Mesodermal cell (in vitro differentiated cells): ENCODE data around the gene BAG5.

Source experiments
- H3K27ac ChIP-seq: 2 replicates; pipeline ENCODE4 v1.7.0; 2013; ENCODE audit warnings: mild to moderate bottlenecking, low read depth, low read length, moderate library complexity; ENCODE audit not compliant: severe bottlenecking
- H3K36me3 ChIP-seq: 2 replicates; pipeline ENCODE4 v1.7.1; 2013; ENCODE audit warnings: mild to moderate bottlenecking, low read length, moderate library complexity; ENCODE audit not compliant: control insufficient read depth, insufficient read depth
- H3K4me1 ChIP-seq: one replicate; pipeline ENCODE4 v1.7.1; 2013; ENCODE audit warnings: mild to moderate bottlenecking, low read length; ENCODE audit not compliant: insufficient read depth, control insufficient read depth, poor library complexity, severe bottlenecking
- H3K4me3 ChIP-seq: 2 replicates; pipeline ENCODE4 v1.7.0; 2013; ENCODE audit warnings: low read length, control low read depth, mild to moderate bottlenecking; ENCODE audit not compliant: insufficient read depth, poor library complexity, severe bottlenecking; ENCODE audit errors: extremely low read depth
- H3K9me3 ChIP-seq: 2 replicates; pipeline ENCODE4 v1.7.1; 2013; ENCODE audit warnings: mild to moderate bottlenecking, low read length, moderate library complexity; ENCODE audit not compliant: control insufficient read depth
- WGBS, 2 experiments: methylation state at CpG; one replicate each; pipeline ENCODE4 v1.1.5; 2013; ENCODE audit warnings: missing lambda C conversion rate in 2 of 2; ENCODE audit not compliant: insufficient coverage in 2 of 2; 5-methylcytosine and 5-hydroxymethylcytosine counted together

The BAG5 gene

GRCh38 chr14:103545915-103546651 is 16.4 kb downstream of the BAG5 start:
- no peak overlapping the region for H3K27ac ChIP-seq
- 88 to 90% methylated on average over 21 to 27 of the region's 27 CpGs for WGBS, 2 experiments
- no peak overlapping the region for H3K4me3 ChIP-seq
- H3K4me1 ChIP-seq = peaks cover 19% of the 10 kb centered on the region
- no peaks in the 10 kb centered on the region for H3K36me3 ChIP-seq
- H3K9me3 ChIP-seq = no peaks in the 10 kb centered on the region

GRCh38 chr14:103545219-103545914 is 17.1 kb downstream of the BAG5 start:
- Histone ChIP-seq H3K27ac (no peak overlapping the region), H3K36me3 (no peaks in the 10 kb centered on the region), H3K4me1 (peaks cover 26% of the 10 kb centered on the region), H3K4me3 (no peak overlapping the region), H3K9me3 (no peaks in the 10 kb centered on the region)
- WGBS, 2 experiments = 85 to 91% methylated on average over 24 to 25 of the region's 29 CpGs

- H3K36me3 ChIP-seq = no peaks in the 10 kb centered on the region
- WGBS, 2 experiments = 89% methylated on average over 32 to 34 of the region's 35 CpGs
- H3K9me3 ChIP-seq = no peaks in the 10 kb centered on the region
- no peak overlapping the region for H3K4me3 ChIP-seq
- H3K4me1 ChIP-seq = peaks cover 31% of the 10 kb centered on the region
- no peak overlapping the region for H3K27ac ChIP-seq
Measured at GRCh38 chr14:103544388-103545218, 17.9 kb downstream of the BAG5 start.

- no peak overlapping the region for H3K4me3 ChIP-seq
- H3K4me1 ChIP-seq = peaks cover 31% of the 10 kb centered on the region
- H3K27ac ChIP-seq = peak overlapping the region; percentile 79
- H3K9me3 ChIP-seq = no peaks in the 10 kb centered on the region
- H3K36me3 ChIP-seq = no peaks in the 10 kb centered on the region
- 86 to 92% methylated on average over 14 of the region's 19 CpGs for WGBS, 2 experiments
Measured at GRCh38 chr14:103543721-103544387, 18.6 kb downstream of the BAG5 start.

- H3K4me3 ChIP-seq = no peak overlapping the region
- no peaks in the 10 kb centered on the region for H3K9me3 ChIP-seq
- H3K36me3 ChIP-seq = no peaks in the 10 kb centered on the region
- peaks cover 31% of the 10 kb centered on the region for H3K4me1 ChIP-seq
- WGBS, 2 experiments = 80 to 90% methylated on average over 6 to 9 of the region's 10 CpGs
- H3K27ac ChIP-seq = peak overlapping the region; percentile 79
Measured at GRCh38 chr14:103543140-103543539, 19.3 kb downstream of the BAG5 start.

GRCh38 chr14:103542605-103543088 is 19.8 kb downstream of the BAG5 start:
- H3K4me3 ChIP-seq = no peak overlapping the region
- H3K27ac ChIP-seq = peak overlapping the region; percentile 79
- no peaks in the 10 kb centered on the region for H3K36me3 ChIP-seq
- peaks cover 31% of the 10 kb centered on the region for H3K4me1 ChIP-seq
- no peaks in the 10 kb centered on the region for H3K9me3 ChIP-seq
- 17 to 21% methylated on average over 11 to 13 of the region's 18 CpGs for WGBS, 2 experiments

- Histone ChIP-seq H3K9me3 (no peaks in the 10 kb centered on the region), H3K4me3 (no peak overlapping the region), H3K27ac (peak overlapping the region; percentile 79), H3K36me3 (no peaks in the 10 kb centered on the region), H3K4me1 (peaks cover 31% of the 10 kb centered on the region)
- WGBS, 2 experiments = 71 to 76% methylated on average over 28 to 31 of the region's 33 CpGs
Measured at GRCh38 chr14:103541709-103542604, 20.5 kb downstream of the BAG5 start.

- H3K4me3 ChIP-seq = no peak overlapping the region
- H3K27ac ChIP-seq = no peak overlapping the region
- H3K36me3 ChIP-seq = no peaks in the 10 kb centered on the region
- peaks cover 31% of the 10 kb centered on the region for H3K4me1 ChIP-seq
- WGBS, 2 experiments = 85 to 87% methylated on average over 8 to 17 of the region's 17 CpGs
- no peaks in the 10 kb centered on the region for H3K9me3 ChIP-seq
Measured at GRCh38 chr14:103540821-103541708, 21.4 kb downstream of the BAG5 start.
